ENCODE measurements around the gene LHFPL5. TPM values are rescaled to one million over a fixed set of nuclear protein-coding genes. Genes with fewer than 3 reads are reported as not detected.
A peak's percentile ranks its signal among the peaks of the same experiment; 100 is the strongest.

Gene LHFPL5
- total and polyA plus RNA-seq, 2 experiments from 2014 or later, result not detected

DNA sequence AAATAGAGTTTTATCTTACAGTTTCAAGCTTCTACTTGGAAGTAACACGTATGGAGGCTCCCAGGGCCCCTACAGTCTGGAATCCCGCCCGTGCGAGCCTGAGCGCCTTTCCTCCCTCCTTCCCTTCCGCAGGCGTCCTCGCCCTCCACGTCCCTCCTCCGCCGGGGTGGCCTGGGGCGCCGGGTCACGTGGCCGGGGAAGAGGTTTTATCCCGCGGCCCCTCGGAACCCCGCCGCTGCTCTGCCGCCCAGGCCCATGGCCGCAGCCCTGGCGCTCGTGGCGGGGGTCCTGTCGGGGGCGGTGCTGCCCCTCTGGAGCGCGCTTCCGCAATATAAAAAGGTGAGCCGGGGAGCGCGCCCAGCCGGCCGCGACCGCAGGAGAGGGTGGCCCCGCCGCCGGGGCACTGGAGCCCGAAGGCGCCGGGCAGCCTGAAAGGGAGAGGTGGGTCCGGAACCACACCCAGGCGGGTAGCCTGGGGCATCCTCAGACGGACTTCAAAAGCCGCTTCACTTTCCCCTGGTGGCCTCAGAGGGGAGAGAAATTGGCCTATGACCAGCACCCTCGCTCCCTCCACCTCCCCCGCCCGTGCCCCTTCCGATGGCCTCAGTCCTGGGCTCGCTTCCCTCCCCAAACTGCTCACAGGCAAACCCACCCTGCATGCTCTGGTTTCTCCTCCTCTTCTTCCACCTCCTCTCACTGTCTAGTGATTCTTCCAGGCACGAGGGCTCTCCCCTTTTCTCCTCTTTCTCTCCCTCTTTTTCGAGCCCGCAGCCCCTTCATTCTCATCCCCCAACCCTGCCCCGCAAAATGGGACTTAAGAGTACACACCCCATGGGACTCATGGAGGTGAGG lies 28.6 kb upstream of the LHFPL5 start, which contains the start of gene CLPSL2:
TSS of gene CLPSL2 (plus strand) at position 235 of the 852 bp plus-strand sequence. CDS start at position 256, 21 bp downstream.
- TF ChIP-seq ZNF114 (CRISPR knock-in tag; IDR thresholded peaks at IDR 0.05) (no peak), NANOG (IDR thresholded peaks at IDR 0.05; ENCODE audit: borderline replicate concordance) (no peak), ZNF331 (CRISPR knock-in tag; IDR thresholded peaks at IDR 0.05; ENCODE audit: low read depth) (no peak), POLR2AphosphoS5 (IDR thresholded peaks at IDR 0.05; ENCODE audit: low read depth) (peak; percentile 55; the same call in 1 of the 2 replicates)
- TF ChIP-seq, protein P1, sequence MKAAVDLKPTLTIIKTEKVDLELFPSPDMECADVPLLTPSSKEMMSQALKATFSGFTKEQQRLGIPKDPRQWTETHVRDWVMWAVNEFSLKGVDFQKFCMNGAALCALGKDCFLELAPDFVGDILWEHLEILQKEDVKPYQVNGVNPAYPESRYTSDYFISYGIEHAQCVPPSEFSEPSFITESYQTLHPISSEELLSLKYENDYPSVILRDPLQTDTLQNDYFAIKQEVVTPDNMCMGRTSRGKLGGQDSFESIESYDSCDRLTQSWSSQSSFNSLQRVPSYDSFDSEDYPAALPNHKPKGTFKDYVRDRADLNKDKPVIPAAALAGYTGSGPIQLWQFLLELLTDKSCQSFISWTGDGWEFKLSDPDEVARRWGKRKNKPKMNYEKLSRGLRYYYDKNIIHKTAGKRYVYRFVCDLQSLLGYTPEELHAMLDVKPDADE (IDR thresholded peaks at IDR 0.05), result no peak
- H3F3A ChIP-seq (replicated peaks; ENCODE audit: low read depth), result peaks cover 6% of the 10 kb centered on the region; the same call in 1 of the 2 replicates
- no peaks in the 10 kb centered on the region for H3K4me1 ChIP-seq (ENCODE audit: insufficient read depth)
- Mint-ChIP-seq H3K27ac (no peak within 1 kb of the TSS), H3K4me1 (peaks cover 7% of the 10 kb centered on the region), H3K9me3 (no peaks in the 10 kb centered on the region; the same call in 2 of the 3 replicates), H3K4me3 (peak within 1 kb of the TSS; percentile 79), H3K36me3 (ENCODE audit: low read depth) (no peaks in the 10 kb centered on the region; the same call in 2 of the 3 replicates), H3K27me3 (ENCODE audit: insufficient read depth, low read depth, poor library complexity) (peaks cover 21% of the 10 kb centered on the region)
- no peak within 1 kb of the TSS for H3K27ac ChIP-seq (ENCODE audit: low read depth)
- H2AFZ ChIP-seq, result peak within 1 kb of the TSS; percentile 91
- peak; percentile 84 for DNase-seq (ENCODE audit: low spot score)
- H3K27me3 ChIP-seq (ENCODE audit: insufficient read depth), result peaks cover 14% of the 10 kb centered on the region
- ATAC-seq, result peak; percentile 83
- H3K36me3 ChIP-seq (ENCODE audit: insufficient read depth), result no peaks in the 10 kb centered on the region
- H4K20me1 ChIP-seq (replicated peaks; ENCODE audit: insufficient read depth), result no peaks in the 10 kb centered on the region
- H3K79me2 ChIP-seq (replicated peaks; ENCODE audit: insufficient read depth), result no peaks in the 10 kb centered on the region
- peak within 1 kb of the TSS; percentile 66 for H3K4me3 ChIP-seq
- H3K9me2 ChIP-seq (ENCODE audit: insufficient read depth), result no peaks in the 10 kb centered on the region
- peak within 1 kb of the TSS; percentile 85 for H3K4me2 ChIP-seq

DNA sequence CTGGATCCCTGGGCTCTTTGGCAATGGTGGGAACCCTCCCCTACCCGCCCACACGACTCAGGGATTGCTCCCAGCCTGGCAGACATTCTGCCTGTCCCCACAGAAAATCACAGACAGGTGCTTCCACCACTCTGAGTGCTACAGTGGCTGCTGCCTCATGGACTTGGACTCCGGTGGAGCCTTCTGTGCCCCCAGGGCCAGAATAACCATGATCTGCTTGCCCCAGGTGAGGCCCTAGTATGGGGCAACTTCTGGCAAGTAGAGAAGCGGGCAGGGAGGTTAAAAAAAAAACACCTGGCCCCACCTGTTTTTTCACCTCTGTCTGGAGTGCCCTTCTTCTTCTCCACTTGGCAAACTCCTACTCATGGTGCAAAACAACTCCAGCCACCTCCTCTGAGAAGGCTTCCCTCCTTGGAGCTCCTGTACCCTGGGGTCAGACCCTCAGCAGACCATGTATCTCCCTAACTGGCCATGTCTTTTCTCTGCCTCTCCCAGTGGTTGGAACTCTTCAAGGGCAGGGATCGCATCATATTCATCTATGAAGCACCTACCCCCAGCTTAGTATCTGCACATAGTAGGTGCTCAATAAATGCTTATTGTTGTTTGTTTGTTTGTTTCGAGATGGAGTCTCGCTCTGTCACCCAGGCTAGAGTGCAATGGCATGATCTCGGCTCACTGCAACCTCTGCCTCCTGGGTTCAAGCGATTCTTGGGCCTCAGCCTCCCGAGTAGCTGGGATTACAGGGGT lies 27.6 kb upstream of the LHFPL5 start:
- H3K4me3 Mint-ChIP-seq, result peak overlapping the region; percentile 79
- H3K27ac Mint-ChIP-seq, result no peak overlapping the region
- H3F3A ChIP-seq (replicated peaks; ENCODE audit: low read depth), result peaks cover 8% of the 10 kb centered on the region; the same call in 1 of the 2 replicates
- peaks cover 14% of the 10 kb centered on the region for H3K27me3 ChIP-seq (ENCODE audit: insufficient read depth)
- H3K9me3 Mint-ChIP-seq, result no peaks in the 10 kb centered on the region; the same call in 2 of the 3 replicates
- H3K79me2 ChIP-seq (replicated peaks; ENCODE audit: insufficient read depth), result no peaks in the 10 kb centered on the region
- H3K9me2 ChIP-seq (ENCODE audit: insufficient read depth), result no peaks in the 10 kb centered on the region
- H2AFZ ChIP-seq, result no peak overlapping the region
- peak overlapping the region; percentile 85; the same call in 1 of the 2 replicates for H3K4me2 ChIP-seq
- DNase-seq (ENCODE audit: low spot score) (no peak), ATAC-seq (no peak)
- no peak overlapping the region; the same call in 1 of the 2 replicates for H3K4me3 ChIP-seq
- no peak overlapping the region for H3K27ac ChIP-seq (ENCODE audit: low read depth)
- no peaks in the 10 kb centered on the region for H4K20me1 ChIP-seq (replicated peaks; ENCODE audit: insufficient read depth)
- H3K27me3 Mint-ChIP-seq (ENCODE audit: insufficient read depth, low read depth, poor library complexity), result peaks cover 21% of the 10 kb centered on the region
- peaks cover 12% of the 10 kb centered on the region for H3K4me1 Mint-ChIP-seq
- no peaks in the 10 kb centered on the region; the same call in 2 of the 3 replicates for H3K36me3 Mint-ChIP-seq (ENCODE audit: low read depth)
- H3K36me3 ChIP-seq (ENCODE audit: insufficient read depth), result no peaks in the 10 kb centered on the region
- H3K4me1 ChIP-seq (ENCODE audit: insufficient read depth), result no peaks in the 10 kb centered on the region
- no peak for TF ChIP-seq ZNF331 (CRISPR knock-in tag; IDR thresholded peaks at IDR 0.05; ENCODE audit: low read depth)
- TF ChIP-seq, protein P2, sequence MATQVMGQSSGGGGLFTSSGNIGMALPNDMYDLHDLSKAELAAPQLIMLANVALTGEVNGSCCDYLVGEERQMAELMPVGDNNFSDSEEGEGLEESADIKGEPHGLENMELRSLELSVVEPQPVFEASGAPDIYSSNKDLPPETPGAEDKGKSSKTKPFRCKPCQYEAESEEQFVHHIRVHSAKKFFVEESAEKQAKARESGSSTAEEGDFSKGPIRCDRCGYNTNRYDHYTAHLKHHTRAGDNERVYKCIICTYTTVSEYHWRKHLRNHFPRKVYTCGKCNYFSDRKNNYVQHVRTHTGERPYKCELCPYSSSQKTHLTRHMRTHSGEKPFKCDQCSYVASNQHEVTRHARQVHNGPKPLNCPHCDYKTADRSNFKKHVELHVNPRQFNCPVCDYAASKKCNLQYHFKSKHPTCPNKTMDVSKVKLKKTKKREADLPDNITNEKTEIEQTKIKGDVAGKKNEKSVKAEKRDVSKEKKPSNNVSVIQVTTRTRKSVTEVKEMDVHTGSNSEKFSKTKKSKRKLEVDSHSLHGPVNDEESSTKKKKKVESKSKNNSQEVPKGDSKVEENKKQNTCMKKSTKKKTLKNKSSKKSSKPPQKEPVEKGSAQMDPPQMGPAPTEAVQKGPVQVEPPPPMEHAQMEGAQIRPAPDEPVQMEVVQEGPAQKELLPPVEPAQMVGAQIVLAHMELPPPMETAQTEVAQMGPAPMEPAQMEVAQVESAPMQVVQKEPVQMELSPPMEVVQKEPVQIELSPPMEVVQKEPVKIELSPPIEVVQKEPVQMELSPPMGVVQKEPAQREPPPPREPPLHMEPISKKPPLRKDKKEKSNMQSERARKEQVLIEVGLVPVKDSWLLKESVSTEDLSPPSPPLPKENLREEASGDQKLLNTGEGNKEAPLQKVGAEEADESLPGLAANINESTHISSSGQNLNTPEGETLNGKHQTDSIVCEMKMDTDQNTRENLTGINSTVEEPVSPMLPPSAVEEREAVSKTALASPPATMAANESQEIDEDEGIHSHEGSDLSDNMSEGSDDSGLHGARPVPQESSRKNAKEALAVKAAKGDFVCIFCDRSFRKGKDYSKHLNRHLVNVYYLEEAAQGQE (IDR thresholded peaks at IDR 0.05; ENCODE audit: unreplicated experiment), result no peak
- TF ChIP-seq ZNF114 (CRISPR knock-in tag; IDR thresholded peaks at IDR 0.05), result no peak
- no peak for TF ChIP-seq STAT1 (IDR thresholded peaks at IDR 0.05; ENCODE audit: unreplicated experiment)
